ENCODE results near the gene STXBP1. TPM values are rescaled to one million over a fixed set of nuclear protein-coding genes. Genes with fewer than 3 reads are reported as not detected.

STXBP1 gene
- total and polyA plus RNA-seq, 2 of the 13 experiments (the other 11 are each of a cell fraction or from before 2014, with no cell fraction given): 2.9 TPM

DNA sequence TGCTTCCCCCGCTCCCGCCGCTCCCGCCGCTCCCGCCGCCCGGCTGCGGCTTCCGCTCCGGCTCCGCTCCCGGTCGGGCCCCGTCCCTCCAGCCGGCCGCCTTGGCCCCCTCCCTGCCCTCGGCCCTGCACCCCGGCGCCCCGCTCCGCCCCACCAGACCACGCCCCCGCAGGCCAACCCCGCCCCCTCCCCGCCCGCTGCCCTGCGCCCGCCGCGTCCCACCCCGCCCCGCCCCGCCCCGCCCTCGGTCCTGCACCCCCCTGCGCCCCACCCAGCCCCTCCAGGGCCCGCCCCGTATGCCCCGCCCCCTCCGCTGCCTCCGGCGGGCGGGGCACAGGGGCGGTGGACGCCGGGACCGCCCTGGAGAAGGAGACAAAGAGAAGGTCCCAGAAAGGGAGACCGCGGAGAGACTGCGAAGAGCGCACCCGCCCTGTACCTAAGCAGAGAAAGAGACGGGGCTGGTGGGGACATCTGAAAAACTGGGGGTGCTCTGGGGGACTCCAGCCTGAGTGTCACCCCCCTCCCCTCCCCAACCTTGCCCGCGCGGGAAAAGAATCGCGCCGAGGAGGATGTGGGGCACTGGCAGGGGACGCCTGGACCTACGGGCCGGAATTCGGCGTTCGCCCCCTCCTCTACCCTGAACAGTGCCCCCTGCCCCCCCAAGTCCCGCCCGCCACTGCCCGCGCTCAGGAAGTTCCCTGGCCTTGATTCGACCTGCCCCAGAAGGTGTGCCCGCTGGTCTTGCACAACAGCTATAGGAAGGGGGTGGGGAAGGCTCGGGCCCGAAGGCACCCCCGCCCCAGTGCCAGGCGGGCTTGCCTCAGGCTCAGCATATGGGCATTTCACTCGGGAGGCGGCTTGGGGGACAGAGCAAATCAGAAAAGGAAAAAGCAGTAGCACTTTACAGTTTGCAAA, 42.8 kb upstream of the STXBP1 start (continued):
- TF ChIP-seq ZNF687 (CRISPR knock-in tag; IDR thresholded peaks at IDR 0.05) (peak; percentile 71), POLR2AphosphoS5 (IDR thresholded peaks at IDR 0.05; ENCODE audit: low read depth, low read length) (peak; percentile 41; the same call in 1 of the 2 replicates), MED1 (CRISPR knock-in tag; IDR thresholded peaks at IDR 0.05) (peak; percentile 29; the same call in 1 of the 2 replicates), ZNF430 (CRISPR knock-in tag; IDR thresholded peaks at IDR 0.05) (peak; percentile 62; the same call in 1 of the 2 replicates), ZNF558 (CRISPR knock-in tag; IDR thresholded peaks at IDR 0.05; ENCODE audit: borderline replicate concordance) (0 out of 2 replicates have a peak, but pooled peaks have one; percentile 49), RFX3 (CRISPR knock-in tag; IDR thresholded peaks at IDR 0.05) (no peak), TBX2 (CRISPR knock-in tag; IDR thresholded peaks at IDR 0.05; ENCODE audit: borderline replicate concordance) (peak; percentile 28), TEAD3 (CRISPR knock-in tag; optimal IDR thresholded peaks at IDR 0.05; ENCODE audit: borderline replicate concordance) (peak; percentile 5), ZNF746 (CRISPR knock-in tag; IDR thresholded peaks at IDR 0.05) (peak; percentile 66; the same call in 1 of the 2 replicates), EP300 (IDR thresholded peaks at IDR 0.05; ENCODE audit: low read depth in 2 of 2, low read length in 2 of 2) (no peak), EP300 (CRISPR knock-in tag; IDR thresholded peaks at IDR 0.05; ENCODE audit: borderline replicate concordance) (no peak), SOX5 (CRISPR knock-in tag; IDR thresholded peaks at IDR 0.05; ENCODE audit: borderline replicate concordance) (peak; percentile 11; the same call in 1 of the 2 replicates)
- TF ChIP-seq, protein P1, sequence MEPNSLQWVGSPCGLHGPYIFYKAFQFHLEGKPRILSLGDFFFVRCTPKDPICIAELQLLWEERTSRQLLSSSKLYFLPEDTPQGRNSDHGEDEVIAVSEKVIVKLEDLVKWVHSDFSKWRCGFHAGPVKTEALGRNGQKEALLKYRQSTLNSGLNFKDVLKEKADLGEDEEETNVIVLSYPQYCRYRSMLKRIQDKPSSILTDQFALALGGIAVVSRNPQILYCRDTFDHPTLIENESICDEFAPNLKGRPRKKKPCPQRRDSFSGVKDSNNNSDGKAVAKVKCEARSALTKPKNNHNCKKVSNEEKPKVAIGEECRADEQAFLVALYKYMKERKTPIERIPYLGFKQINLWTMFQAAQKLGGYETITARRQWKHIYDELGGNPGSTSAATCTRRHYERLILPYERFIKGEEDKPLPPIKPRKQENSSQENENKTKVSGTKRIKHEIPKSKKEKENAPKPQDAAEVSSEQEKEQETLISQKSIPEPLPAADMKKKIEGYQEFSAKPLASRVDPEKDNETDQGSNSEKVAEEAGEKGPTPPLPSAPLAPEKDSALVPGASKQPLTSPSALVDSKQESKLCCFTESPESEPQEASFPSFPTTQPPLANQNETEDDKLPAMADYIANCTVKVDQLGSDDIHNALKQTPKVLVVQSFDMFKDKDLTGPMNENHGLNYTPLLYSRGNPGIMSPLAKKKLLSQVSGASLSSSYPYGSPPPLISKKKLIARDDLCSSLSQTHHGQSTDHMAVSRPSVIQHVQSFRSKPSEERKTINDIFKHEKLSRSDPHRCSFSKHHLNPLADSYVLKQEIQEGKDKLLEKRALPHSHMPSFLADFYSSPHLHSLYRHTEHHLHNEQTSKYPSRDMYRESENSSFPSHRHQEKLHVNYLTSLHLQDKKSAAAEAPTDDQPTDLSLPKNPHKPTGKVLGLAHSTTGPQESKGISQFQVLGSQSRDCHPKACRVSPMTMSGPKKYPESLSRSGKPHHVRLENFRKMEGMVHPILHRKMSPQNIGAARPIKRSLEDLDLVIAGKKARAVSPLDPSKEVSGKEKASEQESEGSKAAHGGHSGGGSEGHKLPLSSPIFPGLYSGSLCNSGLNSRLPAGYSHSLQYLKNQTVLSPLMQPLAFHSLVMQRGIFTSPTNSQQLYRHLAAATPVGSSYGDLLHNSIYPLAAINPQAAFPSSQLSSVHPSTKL (CRISPR knock-in tag; IDR thresholded peaks at IDR 0.05): peak; percentile 22; the same call in 1 of the 2 replicates
- TF ChIP-seq, protein P2, sequence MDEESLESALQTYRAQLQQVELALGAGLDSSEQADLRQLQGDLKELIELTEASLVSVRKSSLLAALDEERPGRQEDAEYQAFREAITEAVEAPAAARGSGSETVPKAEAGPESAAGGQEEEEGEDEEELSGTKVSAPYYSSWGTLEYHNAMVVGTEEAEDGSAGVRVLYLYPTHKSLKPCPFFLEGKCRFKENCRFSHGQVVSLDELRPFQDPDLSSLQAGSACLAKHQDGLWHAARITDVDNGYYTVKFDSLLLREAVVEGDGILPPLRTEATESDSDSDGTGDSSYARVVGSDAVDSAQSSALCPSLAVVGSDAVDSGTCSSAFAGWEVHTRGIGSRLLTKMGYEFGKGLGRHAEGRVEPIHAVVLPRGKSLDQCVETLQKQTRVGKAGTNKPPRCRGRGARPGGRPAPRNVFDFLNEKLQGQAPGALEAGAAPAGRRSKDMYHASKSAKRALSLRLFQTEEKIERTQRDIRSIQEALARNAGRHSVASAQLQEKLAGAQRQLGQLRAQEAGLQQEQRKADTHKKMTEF (CRISPR knock-in tag; IDR thresholded peaks at IDR 0.05): 0 out of 2 replicates have a peak, but pooled peaks have one; percentile 32
- TF ChIP-seq, protein P3, sequence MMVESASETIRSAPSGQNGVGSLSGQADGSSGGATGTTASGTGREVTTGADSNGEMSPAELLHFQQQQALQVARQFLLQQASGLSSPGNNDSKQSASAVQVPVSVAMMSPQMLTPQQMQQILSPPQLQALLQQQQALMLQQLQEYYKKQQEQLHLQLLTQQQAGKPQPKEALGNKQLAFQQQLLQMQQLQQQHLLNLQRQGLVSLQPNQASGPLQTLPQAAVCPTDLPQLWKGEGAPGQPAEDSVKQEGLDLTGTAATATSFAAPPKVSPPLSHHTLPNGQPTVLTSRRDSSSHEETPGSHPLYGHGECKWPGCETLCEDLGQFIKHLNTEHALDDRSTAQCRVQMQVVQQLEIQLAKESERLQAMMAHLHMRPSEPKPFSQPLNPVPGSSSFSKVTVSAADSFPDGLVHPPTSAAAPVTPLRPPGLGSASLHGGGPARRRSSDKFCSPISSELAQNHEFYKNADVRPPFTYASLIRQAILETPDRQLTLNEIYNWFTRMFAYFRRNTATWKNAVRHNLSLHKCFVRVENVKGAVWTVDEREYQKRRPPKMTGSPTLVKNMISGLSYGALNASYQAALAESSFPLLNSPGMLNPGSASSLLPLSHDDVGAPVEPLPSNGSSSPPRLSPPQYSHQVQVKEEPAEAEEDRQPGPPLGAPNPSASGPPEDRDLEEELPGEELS (CRISPR knock-in tag; IDR thresholded peaks at IDR 0.05): peak; percentile 8; the same call in 1 of the 2 replicates

Measured in HepG2 (cell line).